HG03342 (cell line): ENCODE data around the gene PPA2.

Source experiments
- ATAC-seq: cut with Tn5 transposase; IDR thresholded peaks from one replicate; pipeline ENCODE4 v1.9.1; 2021; ENCODE audit warnings: mild to moderate bottlenecking, moderate library complexity; ENCODE audit not compliant: unreplicated experiment

Gene PPA2

DNA sequence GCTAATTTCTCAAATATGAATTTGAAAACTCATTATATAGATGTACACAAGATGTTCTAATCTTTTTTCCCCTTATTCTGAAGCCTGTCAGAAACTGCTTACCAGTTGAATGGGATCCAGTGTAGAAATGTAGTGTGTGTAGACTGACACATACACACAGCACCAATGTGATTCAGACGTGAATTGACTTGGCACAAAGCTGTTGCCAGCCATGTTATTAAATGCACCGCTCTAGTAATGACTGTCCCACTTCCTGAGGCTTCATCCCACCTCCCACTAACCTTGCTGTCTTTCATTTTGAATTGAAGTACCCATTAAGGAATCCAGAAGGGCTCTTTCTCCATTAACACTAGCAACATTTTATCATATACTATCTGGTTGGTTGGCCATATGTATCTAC is 146.6 kb downstream of the PPA2 start:
- no peak for ATAC-seq
